Measurements from ENCODE around the gene MRPL57.

DNA sequence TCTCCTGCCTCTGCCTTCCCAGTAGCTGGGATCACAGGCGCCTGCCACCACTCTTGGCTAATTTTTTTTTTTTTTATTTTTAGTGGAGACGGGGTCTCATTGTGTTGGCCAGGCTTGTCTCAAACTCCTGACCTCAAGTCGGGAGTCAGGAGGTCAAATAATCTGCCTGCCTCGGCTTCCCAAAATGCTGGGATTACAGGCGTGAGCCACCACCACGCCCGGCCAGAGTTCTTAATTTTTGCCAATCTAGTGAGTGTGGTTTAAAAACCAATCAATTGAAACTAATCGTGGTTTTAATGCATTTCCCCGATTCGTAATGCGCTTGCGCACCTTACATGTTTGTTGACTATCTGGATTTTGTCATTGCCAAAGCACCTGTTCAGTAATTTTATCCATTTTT, 37.1 kb upstream of the MRPL57 start:
- TF ChIP-seq FOXA1 (IDR thresholded peaks at IDR 0.05) (no peak), SP1 (IDR thresholded peaks at IDR 0.05) (no peak), GABPA (IDR thresholded peaks at IDR 0.05 in 1 of 2, conservative IDR thresholded peaks at IDR 0.05 in 1 of 2) (no peak), JUND (IDR thresholded peaks at IDR 0.05) (no peak), RAD21 (IDR thresholded peaks at IDR 0.05) (no peak), TAF1 (conservative IDR thresholded peaks at IDR 0.05) (no peak), RXRA (IDR thresholded peaks at IDR 0.05) (no peak), YY1 (IDR thresholded peaks at IDR 0.05) (no peak)
- TF ChIP-seq, protein P1, sequence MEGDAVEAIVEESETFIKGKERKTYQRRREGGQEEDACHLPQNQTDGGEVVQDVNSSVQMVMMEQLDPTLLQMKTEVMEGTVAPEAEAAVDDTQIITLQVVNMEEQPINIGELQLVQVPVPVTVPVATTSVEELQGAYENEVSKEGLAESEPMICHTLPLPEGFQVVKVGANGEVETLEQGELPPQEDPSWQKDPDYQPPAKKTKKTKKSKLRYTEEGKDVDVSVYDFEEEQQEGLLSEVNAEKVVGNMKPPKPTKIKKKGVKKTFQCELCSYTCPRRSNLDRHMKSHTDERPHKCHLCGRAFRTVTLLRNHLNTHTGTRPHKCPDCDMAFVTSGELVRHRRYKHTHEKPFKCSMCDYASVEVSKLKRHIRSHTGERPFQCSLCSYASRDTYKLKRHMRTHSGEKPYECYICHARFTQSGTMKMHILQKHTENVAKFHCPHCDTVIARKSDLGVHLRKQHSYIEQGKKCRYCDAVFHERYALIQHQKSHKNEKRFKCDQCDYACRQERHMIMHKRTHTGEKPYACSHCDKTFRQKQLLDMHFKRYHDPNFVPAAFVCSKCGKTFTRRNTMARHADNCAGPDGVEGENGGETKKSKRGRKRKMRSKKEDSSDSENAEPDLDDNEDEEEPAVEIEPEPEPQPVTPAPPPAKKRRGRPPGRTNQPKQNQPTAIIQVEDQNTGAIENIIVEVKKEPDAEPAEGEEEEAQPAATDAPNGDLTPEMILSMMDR (IDR thresholded peaks at IDR 0.05; ENCODE audit: low read depth, low read length, missing input control) = no peak
- TF ChIP-seq, protein P2, sequence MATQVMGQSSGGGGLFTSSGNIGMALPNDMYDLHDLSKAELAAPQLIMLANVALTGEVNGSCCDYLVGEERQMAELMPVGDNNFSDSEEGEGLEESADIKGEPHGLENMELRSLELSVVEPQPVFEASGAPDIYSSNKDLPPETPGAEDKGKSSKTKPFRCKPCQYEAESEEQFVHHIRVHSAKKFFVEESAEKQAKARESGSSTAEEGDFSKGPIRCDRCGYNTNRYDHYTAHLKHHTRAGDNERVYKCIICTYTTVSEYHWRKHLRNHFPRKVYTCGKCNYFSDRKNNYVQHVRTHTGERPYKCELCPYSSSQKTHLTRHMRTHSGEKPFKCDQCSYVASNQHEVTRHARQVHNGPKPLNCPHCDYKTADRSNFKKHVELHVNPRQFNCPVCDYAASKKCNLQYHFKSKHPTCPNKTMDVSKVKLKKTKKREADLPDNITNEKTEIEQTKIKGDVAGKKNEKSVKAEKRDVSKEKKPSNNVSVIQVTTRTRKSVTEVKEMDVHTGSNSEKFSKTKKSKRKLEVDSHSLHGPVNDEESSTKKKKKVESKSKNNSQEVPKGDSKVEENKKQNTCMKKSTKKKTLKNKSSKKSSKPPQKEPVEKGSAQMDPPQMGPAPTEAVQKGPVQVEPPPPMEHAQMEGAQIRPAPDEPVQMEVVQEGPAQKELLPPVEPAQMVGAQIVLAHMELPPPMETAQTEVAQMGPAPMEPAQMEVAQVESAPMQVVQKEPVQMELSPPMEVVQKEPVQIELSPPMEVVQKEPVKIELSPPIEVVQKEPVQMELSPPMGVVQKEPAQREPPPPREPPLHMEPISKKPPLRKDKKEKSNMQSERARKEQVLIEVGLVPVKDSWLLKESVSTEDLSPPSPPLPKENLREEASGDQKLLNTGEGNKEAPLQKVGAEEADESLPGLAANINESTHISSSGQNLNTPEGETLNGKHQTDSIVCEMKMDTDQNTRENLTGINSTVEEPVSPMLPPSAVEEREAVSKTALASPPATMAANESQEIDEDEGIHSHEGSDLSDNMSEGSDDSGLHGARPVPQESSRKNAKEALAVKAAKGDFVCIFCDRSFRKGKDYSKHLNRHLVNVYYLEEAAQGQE (IDR thresholded peaks at IDR 0.05) = no peak
- TF ChIP-seq, protein P3, sequence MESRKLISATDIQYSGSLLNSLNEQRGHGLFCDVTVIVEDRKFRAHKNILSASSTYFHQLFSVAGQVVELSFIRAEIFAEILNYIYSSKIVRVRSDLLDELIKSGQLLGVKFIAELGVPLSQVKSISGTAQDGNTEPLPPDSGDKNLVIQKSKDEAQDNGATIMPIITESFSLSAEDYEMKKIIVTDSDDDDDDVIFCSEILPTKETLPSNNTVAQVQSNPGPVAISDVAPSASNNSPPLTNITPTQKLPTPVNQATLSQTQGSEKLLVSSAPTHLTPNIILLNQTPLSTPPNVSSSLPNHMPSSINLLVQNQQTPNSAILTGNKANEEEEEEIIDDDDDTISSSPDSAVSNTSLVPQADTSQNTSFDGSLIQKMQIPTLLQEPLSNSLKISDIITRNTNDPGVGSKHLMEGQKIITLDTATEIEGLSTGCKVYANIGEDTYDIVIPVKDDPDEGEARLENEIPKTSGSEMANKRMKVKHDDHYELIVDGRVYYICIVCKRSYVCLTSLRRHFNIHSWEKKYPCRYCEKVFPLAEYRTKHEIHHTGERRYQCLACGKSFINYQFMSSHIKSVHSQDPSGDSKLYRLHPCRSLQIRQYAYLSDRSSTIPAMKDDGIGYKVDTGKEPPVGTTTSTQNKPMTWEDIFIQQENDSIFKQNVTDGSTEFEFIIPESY (IDR thresholded peaks at IDR 0.05) = no peak
- TF ChIP-seq, protein P4, sequence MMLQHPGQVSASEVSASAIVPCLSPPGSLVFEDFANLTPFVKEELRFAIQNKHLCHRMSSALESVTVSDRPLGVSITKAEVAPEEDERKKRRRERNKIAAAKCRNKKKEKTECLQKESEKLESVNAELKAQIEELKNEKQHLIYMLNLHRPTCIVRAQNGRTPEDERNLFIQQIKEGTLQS (IDR thresholded peaks at IDR 0.05) = no peak
